ENCODE results near the gene NCOR1.
"Not testable (repeated sequence)": the region's sequence is repeated elsewhere in the genome, so short reads cannot be mapped to it uniquely, and the experiment has no call there.

The NCOR1 gene

GRCh38 chr17:16222406-16222805, 7.1 kb upstream of the NCOR1 start:
- peaks cover 15% of the 10 kb centered on the region for H3K4me1 Mint-ChIP-seq
- no peaks in the 10 kb centered on the region for H3K27me3 Mint-ChIP-seq (ENCODE audit: low read depth, poor library complexity)
- no peak overlapping the region for H3K27ac Mint-ChIP-seq
- DNase-seq: no peak
- H3K4me3 Mint-ChIP-seq: no peak overlapping the region
- no peaks in the 10 kb centered on the region for H3K9me3 Mint-ChIP-seq
- H3K36me3 Mint-ChIP-seq (ENCODE audit: low read depth): no peaks in the 10 kb centered on the region
- no peak for TF ChIP-seq CTCF (IDR thresholded peaks at IDR 0.05)

GRCh38 chr17:16217002-16217635, 1.8 kb upstream of the NCOR1 start, which contains the start of gene PIGL:
PIGL (plus strand) TSS chr17:16217210; CDS start chr17:16217227, 17 bp downstream.
- peak within 1 kb of the TSS; percentile 97 for H3K4me3 Mint-ChIP-seq
- TF ChIP-seq CTCF (IDR thresholded peaks at IDR 0.05): no peak
- no peaks in the 10 kb centered on the region for H3K27me3 Mint-ChIP-seq (ENCODE audit: low read depth, poor library complexity)
- DNase-seq: peak; percentile 86
- H3K36me3 Mint-ChIP-seq (ENCODE audit: low read depth): peaks cover 5% of the 10 kb centered on the region
- no peaks in the 10 kb centered on the region for H3K9me3 Mint-ChIP-seq
- peaks cover 38% of the 10 kb centered on the region for H3K4me1 Mint-ChIP-seq
- peak within 1 kb of the TSS; percentile 98 for H3K27ac Mint-ChIP-seq

GRCh38 chr17:16216341-16217001, 1.1 kb upstream of the NCOR1 start:
- H3K4me1 Mint-ChIP-seq: peaks cover 38% of the 10 kb centered on the region
- not testable (repeated sequence) for H3K27me3 Mint-ChIP-seq (ENCODE audit: low read depth, poor library complexity); DNase-seq; H3K9me3 Mint-ChIP-seq; H3K36me3 Mint-ChIP-seq (ENCODE audit: low read depth)
- H3K4me3 Mint-ChIP-seq: peak overlapping the region; percentile 97
- peak overlapping the region; percentile 98 for H3K27ac Mint-ChIP-seq

DNA sequence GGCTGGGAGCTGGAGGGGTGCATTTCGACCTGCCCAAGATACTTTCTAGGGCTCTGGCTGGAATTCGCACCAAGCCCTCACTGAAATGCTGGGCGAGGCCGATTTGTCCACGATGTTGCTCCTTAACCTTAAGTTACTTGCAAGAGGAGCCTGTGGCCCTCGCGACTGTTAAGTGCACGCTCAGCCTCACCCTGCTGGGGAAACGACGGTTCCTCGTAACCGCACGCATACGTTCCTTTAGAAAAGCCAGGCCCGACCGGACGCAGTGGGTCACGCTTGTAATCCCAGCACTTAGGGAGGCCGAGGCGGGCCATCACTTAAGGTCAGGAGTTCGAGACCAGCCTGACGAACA, 607 bp upstream of the NCOR1 start:
- Mint-ChIP-seq H3K27me3 (ENCODE audit: low read depth, poor library complexity) (no peaks in the 10 kb centered on the region), H3K4me3 (peak overlapping the region; percentile 96), H3K4me1 (peaks cover 38% of the 10 kb centered on the region), H3K9me3 (no peaks in the 10 kb centered on the region), H3K36me3 (ENCODE audit: low read depth) (peaks cover 12% of the 10 kb centered on the region), H3K27ac (peak overlapping the region; percentile 97)
- DNase-seq: no peak
- no peak for TF ChIP-seq CTCF (IDR thresholded peaks at IDR 0.05)

DNA sequence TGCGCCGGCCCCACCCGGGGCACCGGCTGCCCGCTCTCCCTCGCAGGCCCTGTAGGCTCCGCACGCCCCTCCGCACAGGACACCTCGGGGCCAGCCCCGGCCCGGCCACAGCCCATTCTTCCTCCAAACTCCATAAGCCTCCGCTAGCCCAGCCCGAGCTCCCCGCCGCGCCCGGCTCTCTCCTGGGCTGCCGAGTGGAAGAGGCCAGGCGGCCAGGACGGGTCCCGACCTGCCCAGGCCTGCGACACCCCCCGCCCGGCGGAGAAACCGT, 397 bp downstream of the NCOR1 start:
- Mint-ChIP-seq H3K36me3 (ENCODE audit: low read depth) (peaks cover 12% of the 10 kb centered on the region), H3K4me3 (peak overlapping the region; percentile 96), H3K4me1 (peaks cover 38% of the 10 kb centered on the region), H3K27ac (peak overlapping the region; percentile 90), H3K9me3 (no peaks in the 10 kb centered on the region), H3K27me3 (ENCODE audit: low read depth, poor library complexity) (no peaks in the 10 kb centered on the region)
- TF ChIP-seq CTCF (IDR thresholded peaks at IDR 0.05): no peak
- no peak for DNase-seq

GRCh38 chr17:16214190-16215001, 938 bp downstream of the NCOR1 start:
- no peak for TF ChIP-seq CTCF (IDR thresholded peaks at IDR 0.05)
- no peaks in the 10 kb centered on the region for H3K27me3 Mint-ChIP-seq (ENCODE audit: low read depth, poor library complexity)
- peak overlapping the region; percentile 96 for H3K4me3 Mint-ChIP-seq
- H3K36me3 Mint-ChIP-seq (ENCODE audit: low read depth): peaks cover 12% of the 10 kb centered on the region
- H3K27ac Mint-ChIP-seq: peak overlapping the region; percentile 90
- DNase-seq: no peak
- H3K9me3 Mint-ChIP-seq: no peaks in the 10 kb centered on the region
- H3K4me1 Mint-ChIP-seq: peaks cover 38% of the 10 kb centered on the region
